ENCODE results near the gene NUP153.

The NUP153 gene

GRCh38 chr6:17580518-17581048 is 126.1 kb downstream of the NUP153 start:
- Histone ChIP-seq H3K36me3 (no peaks in the 10 kb centered on the region), H3K9me3 (ENCODE audit: severe bottlenecking) (peaks cover 17% of the 10 kb centered on the region), H3K27ac (peak overlapping the region; percentile 54), H3K27me3 (ENCODE audit: insufficient read depth, low read depth, severe bottlenecking) (no peaks in the 10 kb centered on the region), H3K4me3 (ENCODE audit: low read depth, low read length) (peak overlapping the region; percentile 49)
- peak; percentile 51 for DNase-seq
- TF ChIP-seq CTCF (IDR thresholded peaks at IDR 0.05; ENCODE audit: low read depth, low read length), result no peak

- TF ChIP-seq CTCF (IDR thresholded peaks at IDR 0.05; ENCODE audit: low read depth, low read length), result no peak
- Histone ChIP-seq H3K27ac (no peak overlapping the region), H3K27me3 (ENCODE audit: insufficient read depth, low read depth, severe bottlenecking) (no peaks in the 10 kb centered on the region), H3K9me3 (ENCODE audit: severe bottlenecking) (peaks cover 26% of the 10 kb centered on the region), H3K36me3 (no peaks in the 10 kb centered on the region), H3K4me3 (ENCODE audit: low read depth, low read length) (no peak overlapping the region)
- DNase-seq, result no peak
These were observed 129.7 kb downstream of the NUP153 start for GRCh38 chr6:17577059-17577458.

- no peak for DNase-seq
- H3K27ac ChIP-seq, result no peak overlapping the region
- no peak for TF ChIP-seq CTCF (IDR thresholded peaks at IDR 0.05; ENCODE audit: low read depth, low read length)
These were observed 131.7 kb downstream of the NUP153 start for GRCh38 chr6:17574866-17575560.

GRCh38 chr6:17565399-17565798 is 141.3 kb downstream of the NUP153 start:
- DNase-seq, result no peak
- H3K36me3 ChIP-seq, result no peaks in the 10 kb centered on the region
- H3K27me3 ChIP-seq (ENCODE audit: insufficient read depth, low read depth, severe bottlenecking), result no peaks in the 10 kb centered on the region
- no peak for TF ChIP-seq CTCF (IDR thresholded peaks at IDR 0.05; ENCODE audit: low read depth, low read length)
- H3K4me3 ChIP-seq (ENCODE audit: low read depth, low read length), result no peak overlapping the region
- H3K9me3 ChIP-seq (ENCODE audit: severe bottlenecking), result peaks cover 34% of the 10 kb centered on the region
- no peak overlapping the region for H3K27ac ChIP-seq

More at GRCh38 chr6:17574866-17575560, 131.7 kb downstream of the NUP153 start:
- no peak overlapping the region for H3K4me3 ChIP-seq (ENCODE audit: low read depth, low read length)
- H3K36me3 ChIP-seq, result no peaks in the 10 kb centered on the region
- no peaks in the 10 kb centered on the region for H3K27me3 ChIP-seq (ENCODE audit: insufficient read depth, low read depth, severe bottlenecking)
- peaks cover 18% of the 10 kb centered on the region for H3K9me3 ChIP-seq (ENCODE audit: severe bottlenecking)
